OCI-LY1 (cell line): Measurements from ENCODE around the gene ARSI.

ENCODE experiments used
- H2AFZ ChIP-seq: fragments of 200-600 bp; sonication (generic), shearing (Covaris generic); 2 replicates; pipeline ENCODE4 v1.6.0; 2014; ENCODE audit warnings: antibody characterized with exemption, mild to moderate bottlenecking, low read length
- H3F3A ChIP-seq: fragments of 200-600 bp; sonication (generic), shearing (Covaris generic); 2 replicates; pipeline ENCODE4 v1.6.0; 2014; ENCODE audit warnings: mild to moderate bottlenecking, antibody characterized with exemption, low read length, moderate library complexity; ENCODE audit not compliant: insufficient read depth
- H3K27ac ChIP-seq: fragments of 200-600 bp; sonication (generic); 2 replicates; pipeline ENCODE4 v1.5.1; 2014; ENCODE audit warnings: low read length, mixed run types, mild to moderate bottlenecking, low read depth; ENCODE audit not compliant: poor library complexity, severe bottlenecking
- H3K27me3 ChIP-seq: fragments of 200-600 bp; sonication (generic); 2 replicates; pipeline ENCODE4 v1.6.0; 2014; ENCODE audit warnings: antibody characterized with exemption, mild to moderate bottlenecking, low read length, moderate library complexity; ENCODE audit not compliant: insufficient read depth
- H3K36me3 ChIP-seq: fragments of 200-600 bp; sonication (generic); 2 replicates; pipeline ENCODE4 v1.6.1; 2014; ENCODE audit warnings: mild to moderate bottlenecking, antibody characterized with exemption, low read length, moderate library complexity, mixed read lengths; ENCODE audit not compliant: insufficient read depth
- H3K4me1 ChIP-seq: fragments of 200-600 bp; sonication (generic); 2 replicates; pipeline ENCODE4 v1.5.1; 2014; ENCODE audit warnings: mild to moderate bottlenecking, low read length, moderate library complexity; ENCODE audit not compliant: insufficient read depth, severe bottlenecking
- H3K4me2 ChIP-seq: fragments of 200-600 bp; sonication (generic), shearing (Covaris generic); 2 replicates; pipeline ENCODE4 v1.6.1; 2014; ENCODE audit warnings: low read length
- H3K4me3 ChIP-seq: fragments of 200-600 bp; sonication (generic); 2 replicates; pipeline ENCODE4 v1.5.1; 2014; ENCODE audit warnings: low read length, low read depth, mild to moderate bottlenecking, mixed read lengths; ENCODE audit not compliant: poor library complexity, severe bottlenecking
- H3K79me2 ChIP-seq: fragments of 200-600 bp; shearing (Covaris generic); 2 replicates; pipeline ENCODE4 v1.6.1; 2016; ENCODE audit warnings: mixed run types, low read length, mixed read lengths; ENCODE audit not compliant: insufficient read depth
- H3K9ac ChIP-seq: fragments of 200-600 bp; sonication (generic), shearing (Covaris generic); 2 replicates; pipeline ENCODE4 v1.6.1; 2014; ENCODE audit warnings: mild to moderate bottlenecking, low read length, mixed read lengths
- H3K9me2 ChIP-seq: fragments of 200-600 bp; sonication (generic), shearing (Covaris generic); 2 replicates; pipeline ENCODE4 v1.6.1; 2014; ENCODE audit warnings: low read depth, mild to moderate bottlenecking, low read length, mixed read lengths
- H3K9me3 ChIP-seq: fragments of 200-600 bp; shearing (Covaris generic); 2 replicates; pipeline ENCODE4 v1.6.1; 2014; ENCODE audit warnings: low read length, mixed read lengths
- H4K20me1 ChIP-seq: fragments of 200-600 bp; sonication (generic), shearing (Covaris generic); 2 replicates; pipeline ENCODE4 v1.6.0; 2016; ENCODE audit warnings: mild to moderate bottlenecking, low read length; ENCODE audit not compliant: insufficient read depth
- CTCF ChIP-seq: fragments of 200-600 bp; sonication (generic), shearing (Covaris generic); IDR thresholded peaks from 2 replicates; pipeline ENCODE4 v1.5.1; 2017; ENCODE audit warnings: mild to moderate bottlenecking, antibody characterized with exemption, low read length, moderate library complexity, mixed read lengths
- EZH2 ChIP-seq: fragments of 200-600 bp; sonication (generic), shearing (Covaris generic); IDR thresholded peaks from 2 replicates; pipeline ENCODE4 v1.8.0; 2017; ENCODE audit warnings: borderline replicate concordance, mixed run types, mild to moderate bottlenecking, antibody characterized with exemption, low read length, moderate library complexity, mixed read lengths

Gene ARSI

GRCh38 chr5:150345716-150346115, 43.0 kb upstream of the ARSI start:
- H4K20me1 ChIP-seq: no peaks in the 10 kb centered on the region
- H3K9me2 ChIP-seq: no peaks in the 10 kb centered on the region
- H3K27me3 ChIP-seq: no peaks in the 10 kb centered on the region; the same call in 1 of the 2 replicates
- H3F3A ChIP-seq: no peaks in the 10 kb centered on the region
- peaks cover 1% of the 10 kb centered on the region for H3K4me1 ChIP-seq
- H2AFZ ChIP-seq: no peak overlapping the region
- no peak overlapping the region for H3K27ac ChIP-seq
- no peak overlapping the region for H3K4me2 ChIP-seq
- no peak overlapping the region for H3K4me3 ChIP-seq
- TF ChIP-seq CTCF: no peak
- no peak for TF ChIP-seq EZH2
- no peaks in the 10 kb centered on the region for H3K79me2 ChIP-seq
- no peaks in the 10 kb centered on the region for H3K9me3 ChIP-seq
- no peaks in the 10 kb centered on the region for H3K36me3 ChIP-seq
- no peak overlapping the region for H3K9ac ChIP-seq

- no peak overlapping the region for H2AFZ ChIP-seq
- H3K4me1 ChIP-seq: no peaks in the 10 kb centered on the region
- no peak overlapping the region for H3K9ac ChIP-seq
- H3K9me2 ChIP-seq: no peaks in the 10 kb centered on the region
- H3K79me2 ChIP-seq: no peaks in the 10 kb centered on the region
- H3K4me2 ChIP-seq: no peak overlapping the region
- H3K36me3 ChIP-seq: no peaks in the 10 kb centered on the region
- TF ChIP-seq EZH2: no peak
- no peak for TF ChIP-seq CTCF
- H3K27me3 ChIP-seq: no peaks in the 10 kb centered on the region; the same call in 1 of the 2 replicates
- no peaks in the 10 kb centered on the region for H3K9me3 ChIP-seq
- H3K27ac ChIP-seq: no peak overlapping the region
- no peaks in the 10 kb centered on the region for H3F3A ChIP-seq
- no peak overlapping the region for H3K4me3 ChIP-seq
- H4K20me1 ChIP-seq: no peaks in the 10 kb centered on the region
These were observed 41.4 kb upstream of the ARSI start for GRCh38 chr5:150343994-150344631.

GRCh38 chr5:150342583-150342982, 39.9 kb upstream of the ARSI start:
- TF ChIP-seq CTCF: no peak
- no peak for TF ChIP-seq EZH2
- H2AFZ ChIP-seq: no peak overlapping the region
- H3K9me2 ChIP-seq: no peaks in the 10 kb centered on the region
- H3K36me3 ChIP-seq: no peaks in the 10 kb centered on the region
- H3F3A ChIP-seq: no peaks in the 10 kb centered on the region
- no peak overlapping the region for H3K4me3 ChIP-seq
- H3K9me3 ChIP-seq: no peaks in the 10 kb centered on the region
- no peaks in the 10 kb centered on the region for H3K79me2 ChIP-seq
- no peak overlapping the region for H3K27ac ChIP-seq
- no peak overlapping the region for H3K9ac ChIP-seq
- no peaks in the 10 kb centered on the region for H3K4me1 ChIP-seq
- H4K20me1 ChIP-seq: no peaks in the 10 kb centered on the region
- no peaks in the 10 kb centered on the region; the same call in 1 of the 2 replicates for H3K27me3 ChIP-seq
- no peak overlapping the region for H3K4me2 ChIP-seq
